ENCODE data around the gene ILKAP.

DNA sequence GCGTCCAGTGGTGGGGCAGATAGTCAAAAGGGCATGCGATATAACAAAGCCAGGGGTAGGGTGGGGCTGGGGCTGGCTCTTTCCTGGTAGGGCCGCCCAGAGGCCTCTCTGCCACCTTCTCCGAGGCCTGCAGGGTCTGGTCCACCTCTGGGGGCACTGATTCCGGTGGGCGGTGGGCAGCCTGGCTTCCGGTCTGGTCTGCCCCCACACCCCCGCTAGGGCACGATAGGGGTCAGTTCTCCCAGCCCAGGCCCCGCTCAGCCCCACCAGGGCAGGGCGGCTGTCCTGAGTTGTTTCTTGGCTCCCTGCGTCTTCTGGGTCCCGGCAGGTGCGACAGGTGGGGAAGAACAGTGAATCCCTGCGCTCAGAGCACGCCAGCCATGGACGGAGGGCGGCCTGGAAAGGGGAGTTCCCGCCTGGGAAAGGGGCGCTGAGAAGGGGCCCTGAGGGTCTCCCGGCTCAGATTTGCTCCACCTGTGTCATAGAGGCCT, 45.4 kb downstream of the ILKAP start:
- TF ChIP-seq, protein P1, sequence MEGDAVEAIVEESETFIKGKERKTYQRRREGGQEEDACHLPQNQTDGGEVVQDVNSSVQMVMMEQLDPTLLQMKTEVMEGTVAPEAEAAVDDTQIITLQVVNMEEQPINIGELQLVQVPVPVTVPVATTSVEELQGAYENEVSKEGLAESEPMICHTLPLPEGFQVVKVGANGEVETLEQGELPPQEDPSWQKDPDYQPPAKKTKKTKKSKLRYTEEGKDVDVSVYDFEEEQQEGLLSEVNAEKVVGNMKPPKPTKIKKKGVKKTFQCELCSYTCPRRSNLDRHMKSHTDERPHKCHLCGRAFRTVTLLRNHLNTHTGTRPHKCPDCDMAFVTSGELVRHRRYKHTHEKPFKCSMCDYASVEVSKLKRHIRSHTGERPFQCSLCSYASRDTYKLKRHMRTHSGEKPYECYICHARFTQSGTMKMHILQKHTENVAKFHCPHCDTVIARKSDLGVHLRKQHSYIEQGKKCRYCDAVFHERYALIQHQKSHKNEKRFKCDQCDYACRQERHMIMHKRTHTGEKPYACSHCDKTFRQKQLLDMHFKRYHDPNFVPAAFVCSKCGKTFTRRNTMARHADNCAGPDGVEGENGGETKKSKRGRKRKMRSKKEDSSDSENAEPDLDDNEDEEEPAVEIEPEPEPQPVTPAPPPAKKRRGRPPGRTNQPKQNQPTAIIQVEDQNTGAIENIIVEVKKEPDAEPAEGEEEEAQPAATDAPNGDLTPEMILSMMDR (IDR thresholded peaks at IDR 0.05): no peak
- TF ChIP-seq TAF1 (IDR thresholded peaks at IDR 0.05; ENCODE audit: borderline replicate concordance, low read depth, low read length) (no peak), POLR2AphosphoS5 (IDR thresholded peaks at IDR 0.05; ENCODE audit: low read depth, low read length) (no peak), JUND (IDR thresholded peaks at IDR 0.05) (no peak), SIN3A (IDR thresholded peaks at IDR 0.05; ENCODE audit: borderline replicate concordance, low read depth, low read length) (no peak), TCF12 (IDR thresholded peaks at IDR 0.05) (no peak), RFX5 (IDR thresholded peaks at IDR 0.05; ENCODE audit: low read length) (no peak), REST (IDR thresholded peaks at IDR 0.05; ENCODE audit: low read depth, low read length) (no peak), FOSL2 (IDR thresholded peaks at IDR 0.05; ENCODE audit: borderline replicate concordance, low read depth) (no peak), RAD21 (IDR thresholded peaks at IDR 0.05; ENCODE audit: low read length) (no peak), EZH2phosphoT487 (IDR thresholded peaks at IDR 0.05; ENCODE audit: borderline replicate concordance, low read depth) (no peak)
- TF ChIP-seq, protein P2, sequence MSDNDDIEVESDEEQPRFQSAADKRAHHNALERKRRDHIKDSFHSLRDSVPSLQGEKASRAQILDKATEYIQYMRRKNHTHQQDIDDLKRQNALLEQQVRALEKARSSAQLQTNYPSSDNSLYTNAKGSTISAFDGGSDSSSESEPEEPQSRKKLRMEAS (IDR thresholded peaks at IDR 0.05; ENCODE audit: low read depth): no peak

All from SK-N-SH (cell line).